ENCODE results near the gene MORF4L1.

- no peak for TF ChIP-seq EZH2 (IDR thresholded peaks at IDR 0.05; ENCODE audit: insufficient read depth, poor library complexity, severe bottlenecking)
- no peak for TF ChIP-seq EZH2phosphoT487 (IDR thresholded peaks at IDR 0.05; ENCODE audit: insufficient read depth, low read depth)
Observed at GRCh38 chr15:78872155-78872971, at the start of gene MORF4L1.

Data from GM23248 (cell line).